Measurements from ENCODE around the gene TRPM6.

The TRPM6 gene

GRCh38 chr9:74711341-74711740 is 176.4 kb downstream of the TRPM6 start:
- no peak for DNase-seq (ENCODE audit: low spot score)

GRCh38 chr9:74697535-74697934 is 190.2 kb downstream of the TRPM6 start:
- no peak for DNase-seq (ENCODE audit: low spot score)

GRCh38 chr9:74696520-74696919 is 191.2 kb downstream of the TRPM6 start:
- DNase-seq (ENCODE audit: low spot score): no peak

GRCh38 chr9:74691058-74691457 is 196.7 kb downstream of the TRPM6 start:
- DNase-seq (ENCODE audit: low spot score): no peak

- DNase-seq (ENCODE audit: low spot score): no peak
These were observed 204.4 kb downstream of the TRPM6 start for GRCh38 chr9:74683322-74683721.

GRCh38 chr9:74681906-74682305 is 205.8 kb downstream of the TRPM6 start:
- DNase-seq (ENCODE audit: low spot score): no peak

GRCh38 chr9:74674077-74674476 is 213.6 kb downstream of the TRPM6 start:
- DNase-seq (ENCODE audit: low spot score): no peak
